Hematopoietic multipotent progenitor cell treated with erythropoietin and hydrocortisone succinate and interleukin-3 and kit ligand, for 15 days (in vitro differentiated cells): ENCODE data around the gene MPHOSPH9.
A peak's percentile ranks its signal among the peaks of the same experiment; 100 is the strongest.

ENCODE experiments used
- DNase-seq: peaks from one replicate; pipeline ENCODE4 v3.0.0-alpha.2; 2015; ENCODE audit warnings: low spot score

The MPHOSPH9 gene

DNA sequence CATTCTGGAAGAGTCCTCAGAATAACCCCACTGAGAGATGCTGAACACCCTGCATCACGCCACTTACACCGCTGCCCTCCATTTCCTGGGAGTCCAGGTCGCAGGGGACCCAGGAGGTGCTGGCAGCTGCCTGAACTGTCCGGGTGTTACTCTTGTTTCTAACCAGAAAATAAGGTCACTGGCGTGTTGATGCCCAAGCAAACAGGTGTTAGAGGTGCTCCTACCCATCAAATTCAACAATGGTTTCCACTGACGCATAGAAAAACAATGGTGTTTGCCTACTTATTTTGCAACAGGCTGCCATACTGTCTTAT is 105.8 kb downstream of the MPHOSPH9 start:
- no peak for DNase-seq

DNA sequence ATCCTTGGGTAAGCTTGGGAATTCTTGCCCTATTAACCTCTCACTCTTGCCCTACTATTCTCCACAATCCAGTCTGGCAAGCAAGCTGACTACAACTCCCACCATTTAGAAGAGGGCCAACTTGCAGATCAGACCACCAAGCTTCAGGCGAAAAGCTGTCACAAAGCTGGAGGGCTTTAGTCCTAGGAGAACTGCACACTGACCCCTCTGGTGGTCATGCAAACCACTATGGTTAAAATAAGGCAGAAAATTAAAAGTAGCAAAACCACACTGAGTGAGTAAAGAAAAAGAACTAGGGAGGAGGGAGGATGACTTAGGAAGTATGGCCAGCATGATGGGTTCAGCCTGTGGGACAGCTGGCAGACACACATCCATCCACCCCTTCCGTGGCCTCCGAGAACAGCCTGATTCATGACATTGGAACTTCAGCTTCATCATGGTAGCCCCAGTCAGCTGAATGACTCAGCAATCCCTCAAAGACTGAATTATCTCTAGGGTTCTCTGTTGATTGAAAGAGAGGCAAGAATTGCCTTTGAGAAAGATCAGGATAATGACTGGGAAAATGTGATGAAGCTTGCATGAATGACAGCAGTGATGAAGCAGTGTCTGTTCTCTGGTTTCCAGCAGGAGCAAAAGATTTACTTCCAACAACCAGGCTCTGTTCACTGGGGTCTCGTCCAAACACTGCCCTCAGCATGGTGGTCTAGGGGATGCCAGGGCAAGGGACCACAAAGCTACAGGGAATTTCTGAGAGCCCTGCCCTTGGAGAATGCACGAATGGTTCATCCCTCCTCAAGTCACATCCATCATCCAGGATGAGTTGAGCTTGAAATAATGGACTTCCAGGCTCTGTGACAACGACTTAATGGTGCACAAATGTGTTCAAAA is 106.4 kb downstream of the MPHOSPH9 start:
- peak; percentile 12 for DNase-seq

DNA sequence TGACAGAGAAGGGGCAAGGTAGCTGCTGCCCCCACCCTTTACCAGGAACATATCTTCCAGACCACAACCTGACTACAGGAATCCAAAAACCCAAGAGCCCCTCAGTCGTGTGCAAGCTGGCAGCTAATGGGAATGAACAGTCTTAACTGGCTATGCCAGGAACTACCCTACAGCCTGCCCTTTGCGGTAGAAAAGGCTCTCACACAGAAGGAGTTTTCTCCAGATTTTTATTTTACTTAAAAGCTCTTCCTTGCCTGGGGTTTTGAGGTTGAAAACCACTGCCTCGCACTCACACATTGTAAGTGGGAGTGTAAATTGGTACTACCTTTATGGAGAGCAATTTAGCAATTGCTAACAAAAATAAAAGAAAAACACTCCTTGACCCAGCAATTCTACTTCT is 110.3 kb downstream of the MPHOSPH9 start:
- no peak for DNase-seq

DNA sequence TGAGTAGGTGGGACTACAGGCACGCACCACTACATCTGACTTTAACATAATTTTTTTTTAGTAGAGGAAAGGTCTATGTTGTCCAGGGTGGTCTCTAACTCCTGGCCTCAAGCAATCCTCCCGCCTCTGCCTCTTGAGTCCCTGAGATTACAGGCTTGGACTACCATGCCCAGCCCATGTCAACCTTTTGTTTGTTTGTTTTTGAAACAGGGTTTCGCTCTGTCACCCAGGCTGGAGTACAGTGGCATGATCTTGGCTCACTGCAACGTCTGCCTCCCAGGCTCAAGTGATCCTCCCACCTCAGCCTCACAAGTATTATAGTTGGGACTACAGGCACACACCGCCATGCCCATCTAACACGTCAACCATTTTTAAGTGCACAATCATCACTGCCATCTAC is 111.3 kb downstream of the MPHOSPH9 start:
- DNase-seq: no peak

DNA sequence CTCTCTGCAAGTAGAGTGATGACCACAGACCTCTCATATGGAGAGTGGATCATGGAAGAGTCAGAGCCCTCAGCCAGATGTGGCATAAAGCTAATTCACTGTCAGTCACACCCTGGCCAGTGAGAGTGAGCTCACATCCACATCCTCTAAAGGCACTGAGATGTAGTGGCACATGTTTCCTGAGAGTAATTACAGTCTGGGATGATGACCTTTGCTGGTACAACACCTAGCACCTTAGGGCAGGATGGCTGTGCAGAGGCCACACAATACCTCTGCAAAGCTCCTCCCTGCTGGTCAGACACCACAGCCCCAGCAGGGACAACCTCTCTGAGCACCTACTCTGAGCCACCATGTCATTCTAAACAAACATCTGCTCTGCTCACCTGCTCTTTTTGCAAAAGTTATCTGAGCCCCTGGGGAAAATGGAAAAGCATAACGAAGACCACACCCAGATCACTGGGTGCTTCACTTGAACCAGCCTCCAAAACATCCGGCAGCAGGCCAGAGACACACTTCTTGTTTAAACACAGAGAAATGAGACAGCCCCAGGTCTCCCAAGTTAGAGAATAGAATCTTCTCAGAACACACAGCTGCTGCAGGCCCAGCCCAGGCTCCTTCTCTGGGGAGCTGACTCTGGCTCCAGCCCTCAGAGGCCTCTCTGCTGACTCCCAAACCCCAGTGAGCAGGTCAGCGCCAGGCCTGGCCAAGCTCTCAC is 112.3 kb downstream of the MPHOSPH9 start:
- DNase-seq: no peak

DNA sequence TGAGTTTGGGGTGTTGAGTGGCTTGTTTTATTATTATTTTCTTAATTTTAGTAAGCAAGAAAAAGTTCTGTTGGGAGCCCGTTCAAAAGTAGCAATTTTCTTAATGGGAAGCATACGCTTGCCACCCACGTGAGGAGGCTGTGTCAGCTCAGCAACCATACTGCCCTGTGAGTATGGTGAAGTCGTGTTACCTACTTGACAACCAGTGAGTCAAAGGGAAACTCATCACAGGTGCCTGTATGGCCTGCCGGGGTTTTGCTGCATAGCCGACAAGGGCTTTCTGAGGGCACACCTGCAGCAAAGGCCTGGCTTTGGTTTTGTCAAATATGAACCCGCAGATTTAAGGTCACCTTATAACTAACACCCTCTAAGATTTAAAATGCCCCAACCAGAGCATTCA is 113.1 kb downstream of the MPHOSPH9 start:
- no peak for DNase-seq

DNA sequence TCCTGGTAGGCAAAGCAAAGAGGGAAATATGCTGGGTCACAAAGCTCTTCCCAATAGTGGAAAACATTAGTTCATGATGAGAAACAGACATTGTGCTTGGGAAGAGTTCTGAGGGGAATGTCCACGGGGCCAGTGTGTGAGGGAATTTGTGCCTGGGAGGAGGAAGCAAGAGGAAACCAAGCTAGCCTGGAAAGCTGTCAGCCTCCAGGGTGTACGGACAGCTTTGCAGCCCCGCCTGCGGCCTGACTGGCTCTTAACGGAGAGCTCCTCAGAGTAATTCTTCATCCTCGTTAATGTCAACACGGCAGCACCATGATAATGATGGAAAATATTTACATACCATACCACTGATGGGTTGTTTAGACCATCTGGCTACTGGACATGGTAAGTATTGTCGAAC is 114.4 kb downstream of the MPHOSPH9 start:
- no peak for DNase-seq

DNA sequence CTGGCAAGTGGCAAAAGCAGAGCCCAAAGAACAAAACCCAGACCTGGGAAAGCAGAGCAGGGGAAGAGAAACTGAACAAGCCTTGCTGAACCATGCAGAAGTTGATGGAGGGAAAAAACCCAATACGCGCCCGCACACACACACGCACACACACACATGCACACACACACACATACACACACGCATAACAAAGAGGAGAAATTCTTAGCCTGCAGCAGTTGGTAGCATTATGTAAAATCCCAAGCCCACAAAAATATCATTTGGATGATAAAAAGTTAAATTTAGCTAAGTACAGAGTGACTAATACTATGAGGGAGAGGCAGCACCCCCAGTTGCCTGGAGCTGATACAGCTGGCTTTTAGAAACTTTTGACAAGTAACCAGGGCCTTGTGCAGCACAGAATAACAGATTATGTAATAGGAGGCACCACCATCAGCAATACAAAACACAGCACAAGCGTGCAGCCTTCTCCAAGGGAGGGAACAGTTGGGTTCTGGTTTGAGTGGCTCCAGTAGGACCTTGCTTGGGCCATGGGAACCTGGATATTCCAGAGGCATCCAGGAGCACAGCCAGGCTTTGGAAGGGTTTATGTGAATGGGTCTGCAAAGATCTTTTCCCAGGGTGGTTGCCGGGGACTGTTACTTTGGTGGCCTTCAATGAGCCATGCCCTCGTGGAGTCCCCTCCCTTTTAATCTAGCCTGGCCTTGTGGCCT is 117.4 kb downstream of the MPHOSPH9 start:
- no peak for DNase-seq

DNA sequence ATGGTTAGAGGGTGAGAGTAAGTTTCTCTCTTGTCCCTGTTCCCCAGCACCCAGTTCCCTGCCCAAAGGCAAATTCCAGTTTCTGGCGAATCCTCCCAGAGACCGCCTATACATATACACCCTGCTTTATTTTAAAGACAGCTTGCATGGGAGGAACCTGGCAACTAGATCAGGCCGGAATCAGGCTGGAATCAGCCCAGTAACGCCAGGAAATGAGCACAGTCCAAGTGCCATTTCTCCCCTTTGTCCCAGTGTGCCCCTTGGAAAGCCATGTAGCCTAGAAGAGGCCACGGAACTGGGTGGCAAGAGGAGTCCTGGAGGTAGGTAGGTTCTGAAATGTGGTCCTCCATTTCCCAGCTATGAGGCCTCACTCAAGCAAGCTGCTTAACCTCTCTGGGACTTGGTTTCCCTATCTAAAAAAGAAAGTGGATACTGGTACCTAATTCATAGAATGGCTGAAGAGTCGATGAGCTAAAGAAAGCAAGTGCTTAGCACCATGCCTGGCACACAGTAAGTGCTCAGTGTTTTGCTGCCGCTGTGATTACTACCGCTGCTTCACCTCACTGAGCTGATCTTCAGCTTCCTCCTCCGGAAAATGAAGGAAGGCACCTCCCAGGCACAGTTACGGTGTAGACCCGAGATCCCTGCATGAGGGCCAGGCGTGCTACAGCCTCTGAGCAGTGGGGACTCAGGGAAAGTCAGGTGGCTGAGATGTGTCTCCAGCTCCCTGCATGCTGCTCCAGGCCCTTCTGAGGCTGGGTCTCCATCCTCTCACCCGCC is 118.4 kb downstream of the MPHOSPH9 start:
- DNase-seq: no peak

DNA sequence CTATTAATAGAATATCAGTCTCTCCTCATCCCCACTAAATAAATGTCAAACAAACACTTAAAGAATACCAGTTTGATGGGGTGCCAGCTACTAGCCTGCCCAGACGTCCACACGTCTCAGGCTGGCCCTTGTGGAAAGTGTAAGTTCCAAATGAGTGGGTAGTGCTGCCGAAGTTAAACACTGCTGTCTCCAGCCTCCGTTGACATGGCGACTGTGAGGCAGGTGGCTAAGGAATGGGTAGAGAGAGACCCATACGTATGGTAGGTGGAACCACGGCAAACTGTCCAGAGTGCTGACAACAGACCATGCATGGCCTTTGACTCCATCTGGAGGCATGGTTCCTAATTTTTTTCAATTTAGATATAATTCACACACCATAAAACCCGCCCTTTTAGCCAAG is 119.9 kb downstream of the MPHOSPH9 start:
- no peak for DNase-seq

DNA sequence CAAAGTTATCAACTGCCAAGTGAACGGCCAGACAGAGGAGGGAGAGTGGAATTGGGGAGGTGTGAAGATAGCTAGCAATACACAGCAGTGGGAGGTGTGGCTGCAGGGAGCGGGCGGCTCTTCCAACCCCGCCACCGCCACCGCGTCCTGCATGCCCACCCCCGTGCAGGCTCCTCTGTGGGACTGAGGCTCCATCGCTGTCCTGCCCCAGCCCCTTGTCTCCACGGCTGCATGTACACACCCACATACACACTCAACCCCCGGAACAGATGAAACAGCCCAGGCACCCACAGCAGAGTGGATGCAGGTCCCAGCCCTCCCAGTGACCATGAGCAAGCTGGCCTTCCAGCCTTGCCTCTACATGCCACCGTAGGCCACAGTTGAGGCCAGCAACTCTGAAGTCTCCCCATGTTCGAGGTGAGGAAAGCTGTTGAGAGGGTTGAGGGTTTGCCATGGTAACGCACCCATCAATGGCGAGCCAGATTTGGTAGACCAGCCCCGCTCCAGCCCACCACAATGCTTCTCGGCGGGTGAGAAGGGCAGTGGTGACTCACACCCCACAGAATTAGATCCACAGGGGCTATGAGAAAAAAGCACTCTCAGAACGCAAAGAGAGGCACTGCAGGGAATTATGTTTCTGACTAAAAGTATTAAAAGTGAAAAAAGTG is 121.3 kb downstream of the MPHOSPH9 start:
- DNase-seq: no peak

DNA sequence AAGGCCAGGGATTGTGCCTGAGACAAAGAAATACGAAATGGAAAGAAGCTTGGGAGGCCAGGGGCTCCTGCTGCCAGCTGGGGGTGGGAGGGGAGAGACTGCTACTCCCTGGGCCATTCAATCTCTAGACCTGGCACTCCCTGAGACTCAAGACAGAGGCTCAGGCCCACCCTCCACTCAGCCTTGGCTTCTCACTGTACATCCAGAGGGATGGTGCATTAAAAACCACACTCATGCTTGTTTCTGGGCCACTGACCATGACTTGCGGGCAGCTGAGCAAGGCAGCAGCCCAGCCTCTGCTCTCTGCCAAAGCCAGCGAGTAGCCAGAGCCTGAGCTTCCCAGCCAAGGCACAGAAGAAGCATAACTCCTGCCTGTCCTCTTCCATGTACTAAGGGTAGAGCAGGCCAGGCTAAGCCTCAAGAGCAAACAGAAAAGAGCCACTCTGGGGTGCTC is 123.6 kb downstream of the MPHOSPH9 start:
- no peak for DNase-seq

DNA sequence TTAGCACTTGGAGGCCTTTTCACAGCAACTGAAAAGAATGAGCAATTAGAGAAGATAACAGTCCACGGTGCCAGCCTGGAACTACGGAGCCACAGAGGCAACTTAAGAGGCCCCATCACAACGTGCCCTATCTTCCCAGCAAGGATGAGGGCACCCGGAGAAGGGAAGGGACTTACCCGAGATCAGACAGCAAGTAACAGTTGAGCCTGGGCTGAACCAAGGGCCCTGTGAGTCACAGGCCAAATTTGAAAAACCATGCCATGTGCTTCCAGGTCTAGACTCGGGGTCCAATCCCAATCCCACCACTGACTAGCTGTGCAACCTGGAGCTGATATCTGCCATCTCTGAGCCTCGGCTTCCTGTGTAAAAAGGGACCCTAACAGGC is 124.3 kb downstream of the MPHOSPH9 start:
- no peak for DNase-seq

DNA sequence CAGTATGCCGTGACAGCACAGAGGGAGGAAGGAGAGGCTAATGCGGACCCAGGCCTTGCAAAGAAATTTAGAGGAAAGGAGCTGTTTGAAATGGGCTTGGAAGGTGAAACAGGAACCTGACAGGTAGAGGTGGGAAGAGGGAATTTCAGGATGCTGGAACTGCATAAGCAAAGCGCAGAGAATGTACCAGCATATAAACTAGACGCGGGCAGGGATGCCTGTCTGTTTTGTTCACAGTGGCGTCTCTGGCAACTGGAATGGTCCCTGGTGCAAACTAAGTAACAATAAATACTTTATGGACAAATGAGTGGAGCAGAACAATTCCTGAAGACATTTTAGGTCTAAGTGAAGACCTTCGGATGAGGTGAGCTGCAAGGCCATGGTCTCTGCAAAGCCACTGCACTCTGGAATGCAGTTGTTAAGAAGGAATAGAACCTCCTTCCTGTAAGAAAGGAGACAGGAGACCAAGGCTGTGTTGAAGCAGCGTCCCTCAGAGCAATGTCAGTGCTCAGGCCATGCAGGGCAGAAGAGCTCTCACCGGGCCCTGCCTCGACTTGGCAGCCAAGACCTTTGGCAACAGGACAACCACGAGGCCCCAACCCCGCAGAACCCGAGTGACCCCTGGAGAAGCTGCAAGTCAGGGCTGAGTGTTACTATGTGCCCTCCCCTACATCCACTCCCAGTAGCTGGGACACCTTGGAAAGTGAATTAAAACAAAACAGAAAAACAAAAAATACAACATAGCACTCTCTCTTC is 124.8 kb downstream of the MPHOSPH9 start:
- no peak for DNase-seq

DNA sequence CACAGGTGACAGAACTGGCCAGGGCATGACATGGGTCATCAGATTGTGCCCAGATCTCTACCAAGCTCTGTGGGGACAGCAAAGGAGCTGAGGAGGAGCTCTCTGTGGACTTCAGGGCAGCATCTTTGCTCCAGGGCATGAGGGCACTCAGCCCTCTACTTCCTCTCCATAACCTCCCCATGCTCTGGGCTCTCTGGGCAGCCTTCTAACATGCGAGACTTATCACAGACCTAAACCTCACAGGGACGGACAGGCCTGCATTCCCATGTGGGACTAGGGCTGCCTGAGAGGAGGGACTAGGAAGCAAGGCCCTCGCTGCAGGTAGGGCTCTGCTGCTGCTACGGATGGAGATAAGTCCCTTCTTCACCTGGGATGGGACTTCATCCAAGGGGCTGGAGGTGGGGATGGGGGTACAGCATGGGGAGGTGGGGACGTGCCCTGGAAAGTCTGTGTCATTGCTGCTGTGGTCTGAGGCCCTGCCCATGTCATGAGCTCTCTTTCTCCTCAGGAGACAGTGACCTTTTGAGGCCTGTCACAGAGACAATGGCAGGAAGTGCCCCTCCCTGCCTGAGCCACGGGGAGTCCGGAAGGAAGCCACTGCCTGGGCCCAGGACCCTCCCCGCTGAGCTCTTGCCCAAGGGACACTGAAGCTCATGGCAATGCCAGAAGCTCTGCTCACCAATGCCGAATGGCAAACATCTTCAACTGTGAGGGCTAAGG is 126.1 kb downstream of the MPHOSPH9 start:
- no peak for DNase-seq

DNA sequence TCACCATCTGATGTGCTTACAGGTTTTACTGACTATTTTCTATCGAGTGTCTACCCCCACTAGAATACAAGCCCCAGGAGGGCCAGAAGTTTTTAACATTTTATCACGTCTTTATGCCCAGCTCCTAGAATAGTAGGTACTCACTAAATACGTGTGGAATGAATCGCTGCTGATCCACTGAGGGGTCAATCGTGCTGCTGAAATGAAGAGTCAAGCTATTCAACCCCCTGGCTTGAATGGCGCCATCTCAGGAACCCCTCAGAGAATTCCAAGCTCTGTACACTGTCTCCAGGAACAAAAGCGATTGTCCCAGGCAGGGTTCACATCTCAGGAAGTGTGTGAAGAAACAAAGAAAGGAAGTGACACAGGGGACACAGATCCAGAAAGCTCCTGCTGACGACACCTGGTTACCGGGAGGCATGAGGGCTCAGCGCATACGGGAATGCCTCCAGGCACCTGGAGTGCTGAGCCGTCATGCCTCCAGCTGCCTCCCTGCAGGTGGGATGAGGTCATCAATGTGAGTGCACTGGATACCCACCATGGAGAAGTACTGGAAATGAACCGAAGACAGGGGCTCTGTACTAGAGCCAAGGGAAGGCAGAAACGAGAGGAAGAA is 127.6 kb downstream of the MPHOSPH9 start:
- no peak for DNase-seq

DNA sequence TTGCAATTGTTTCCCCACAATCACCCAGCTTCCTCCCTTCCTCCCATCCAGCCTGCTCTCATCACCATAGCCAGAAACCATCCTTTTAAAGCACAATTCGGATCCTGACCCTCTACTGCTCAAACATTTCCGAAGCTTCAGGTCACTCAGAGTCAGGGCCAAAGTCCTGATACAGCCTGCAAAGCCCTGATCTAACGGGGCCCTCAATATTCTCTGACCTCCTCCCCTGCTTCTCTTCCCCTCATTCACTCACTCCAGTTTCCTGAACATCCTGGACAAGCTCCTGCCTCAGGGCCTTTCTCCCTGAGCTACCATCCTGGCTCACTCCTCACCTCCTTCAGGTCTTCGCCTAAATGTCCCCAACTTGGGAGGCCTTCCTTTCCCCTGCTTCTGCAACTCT is 128.1 kb downstream of the MPHOSPH9 start:
- no peak for DNase-seq
